Measurements from ENCODE around the gene PRKCH. TPM values are rescaled to one million over a fixed set of nuclear protein-coding genes. Genes with fewer than 3 reads are reported as not detected.
"Not testable (repeated sequence)": the region's sequence is repeated elsewhere in the genome, so short reads cannot be mapped to it uniquely, and the experiment has no call there.

Gene PRKCH
- total RNA-seq, 4 donors from 2014 or later: 15.7 to 74.7 (median 38.4) TPM

GRCh38 chr14:61409782-61410181 lies 88.4 kb downstream of the PRKCH start:
- no peak for DNase-seq (ENCODE audit: low spot score)
- TF ChIP-seq CTCF (IDR thresholded peaks at IDR 0.05): no peak
- ATAC-seq (ENCODE audit: low FRiP score): no peak

- not testable (repeated sequence) for ATAC-seq (ENCODE audit: low FRiP score); DNase-seq (ENCODE audit: low spot score)
Observed at GRCh38 chr14:61415934-61416333, 94.6 kb downstream of the PRKCH start.

- no peak for TF ChIP-seq CTCF (IDR thresholded peaks at IDR 0.05)
- no peak for ATAC-seq (ENCODE audit: low FRiP score)
- DNase-seq (ENCODE audit: low spot score): no peak
Observed at GRCh38 chr14:61416591-61416990, 95.2 kb downstream of the PRKCH start.

GRCh38 chr14:61417141-61417540 lies 95.8 kb downstream of the PRKCH start:
- no peak for DNase-seq (ENCODE audit: low spot score)
- ATAC-seq (ENCODE audit: low FRiP score): no peak
- TF ChIP-seq CTCF (IDR thresholded peaks at IDR 0.05): no peak

- ATAC-seq (ENCODE audit: low FRiP score): no peak
- no peak for DNase-seq (ENCODE audit: low spot score)
Observed at GRCh38 chr14:61417883-61418455, 96.6 kb downstream of the PRKCH start.

GRCh38 chr14:61418746-61419145 lies 97.4 kb downstream of the PRKCH start:
- no peak for ATAC-seq (ENCODE audit: low FRiP score)
- DNase-seq (ENCODE audit: low spot score): no peak
- TF ChIP-seq CTCF (IDR thresholded peaks at IDR 0.05): no peak

More at GRCh38 chr14:61417883-61418455, 96.6 kb downstream of the PRKCH start:
- TF ChIP-seq CTCF (IDR thresholded peaks at IDR 0.05): no peak

GRCh38 chr14:61419201-61419600 lies 97.8 kb downstream of the PRKCH start:
- TF ChIP-seq CTCF (IDR thresholded peaks at IDR 0.05): no peak
- ATAC-seq (ENCODE audit: low FRiP score) (no peak), DNase-seq (ENCODE audit: low spot score) (no peak)
